Fibroblast of lung (primary cell): ENCODE data around the gene MATN4. TPM values are rescaled to one million over a fixed set of nuclear protein-coding genes. Genes with fewer than 3 reads are reported as not detected.

Source experiments
- DNase-seq, 2 donors: peaks; one replicate each; pipeline versions ENCODE4 v3.0.0 to v3.0.0-alpha.2; 2010; ENCODE audit warnings: low read depth in 2 of 2
- H2AFZ ChIP-seq: 2 replicates; pipeline ENCODE4 v1.5.1; 2012; ENCODE audit warnings: low read length, control low read depth, inconsistent platforms
- H3K27ac ChIP-seq: 2 replicates; pipeline ENCODE4 v1.5.1; 2011; ENCODE audit warnings: low read length, control low read depth; ENCODE audit not compliant: insufficient read depth
- H3K27me3 ChIP-seq: 2 replicates; pipeline ENCODE4 v1.5.1; 2011; ENCODE audit warnings: mild to moderate bottlenecking, low read length; ENCODE audit not compliant: control insufficient read depth, insufficient read depth
- H3K36me3 ChIP-seq: 2 replicates; pipeline ENCODE4 v1.5.1; 2011; ENCODE audit warnings: low read length; ENCODE audit not compliant: control insufficient read depth, insufficient read depth
- H3K4me1 ChIP-seq: 2 replicates; pipeline ENCODE4 v1.5.1; 2011; ENCODE audit warnings: low read length; ENCODE audit not compliant: control insufficient read depth, insufficient read depth; ENCODE audit errors: extremely low read depth
- H3K4me2 ChIP-seq: 2 replicates; pipeline ENCODE4 v1.5.1; 2011; ENCODE audit warnings: low read length, control low read depth; ENCODE audit not compliant: insufficient read depth; ENCODE audit errors: extremely low read depth
- H3K4me3 ChIP-seq, 4 experiments: fragments of 200-600 bp in 1 of 4; sonication (generic) in 1 of 4; replicated peaks in 1 of 4; 2 replicates each; pipeline ENCODE4 v1.5.1; 2011 to 2016; ENCODE audit warnings: low read length in 4 of 4, low read depth in 3 of 4, mild to moderate bottlenecking in 3 of 4, control low read depth in 2 of 4, inconsistent platforms in 1 of 4, mixed read lengths in 1 of 4; ENCODE audit not compliant: insufficient read depth in 1 of 4; ENCODE audit errors: control extremely low read depth in 1 of 4
- H3K79me2 ChIP-seq: 2 replicates; pipeline ENCODE4 v1.5.1; 2012; ENCODE audit warnings: mild to moderate bottlenecking, low read length, inconsistent platforms; ENCODE audit not compliant: control insufficient read depth, insufficient read depth
- H3K9ac ChIP-seq: 2 replicates; pipeline ENCODE4 v1.5.1; 2011; ENCODE audit warnings: mild to moderate bottlenecking, low read length, control low read depth; ENCODE audit not compliant: insufficient read depth
- H3K9me3 ChIP-seq: 2 replicates; pipeline ENCODE4 v1.5.1; 2012; ENCODE audit warnings: low read depth, low read length; ENCODE audit not compliant: control insufficient read depth, insufficient read depth
- H4K20me1 ChIP-seq: 2 replicates; pipeline ENCODE4 v1.5.1; 2011; ENCODE audit warnings: low read length; ENCODE audit not compliant: control insufficient read depth, insufficient read depth; ENCODE audit errors: extremely low read depth
- EZH2 ChIP-seq: IDR thresholded peaks from 2 replicates; pipeline ENCODE4 v1.5.1; 2012; ENCODE audit warnings: low read length, control low read depth, mild to moderate bottlenecking; ENCODE audit errors: missing control alignments
- polyA plus RNA-seq, 2 donors: library from polyadenylated mRNA; depleted of rRNA in 1 of 2; stranded (reverse) in 1 of 2; unstranded in 1 of 2; fragments of >200 nt; gene quantifications; 2 replicates each; pipeline ENCODE4 v1.2.1, GENCODE V29; 2011 to 2012; ENCODE audit warnings: missing spikeins in 1 of 2
- total RNA-seq: library from RNA; depleted of rRNA; stranded (reverse); fragments of >200 nt; gene quantifications from 2 replicates; pipeline ENCODE4 v1.2.1, GENCODE V29; 2014
- TF ChIP-seq, protein P1 (sequence below), 2 donors: IDR thresholded peaks in 1 of 2; conservative IDR thresholded peaks in 1 of 2; 1 replicate in 1 of 2; 2 replicates in 1 of 2; pipeline ENCODE4 v1.5.1; 2011 to 2012; ENCODE audit warnings: low read length in 2 of 2, control low read depth in 1 of 2, inconsistent platforms in 1 of 2, low read depth in 1 of 2, mild to moderate bottlenecking in 1 of 2

MATN4 gene
- total and polyA plus RNA-seq, 2 donors (not counting 1 experiment from before 2014, with no cell fraction given), result under 0.01 to 0.06 TPM

- TF ChIP-seq, protein P1, sequence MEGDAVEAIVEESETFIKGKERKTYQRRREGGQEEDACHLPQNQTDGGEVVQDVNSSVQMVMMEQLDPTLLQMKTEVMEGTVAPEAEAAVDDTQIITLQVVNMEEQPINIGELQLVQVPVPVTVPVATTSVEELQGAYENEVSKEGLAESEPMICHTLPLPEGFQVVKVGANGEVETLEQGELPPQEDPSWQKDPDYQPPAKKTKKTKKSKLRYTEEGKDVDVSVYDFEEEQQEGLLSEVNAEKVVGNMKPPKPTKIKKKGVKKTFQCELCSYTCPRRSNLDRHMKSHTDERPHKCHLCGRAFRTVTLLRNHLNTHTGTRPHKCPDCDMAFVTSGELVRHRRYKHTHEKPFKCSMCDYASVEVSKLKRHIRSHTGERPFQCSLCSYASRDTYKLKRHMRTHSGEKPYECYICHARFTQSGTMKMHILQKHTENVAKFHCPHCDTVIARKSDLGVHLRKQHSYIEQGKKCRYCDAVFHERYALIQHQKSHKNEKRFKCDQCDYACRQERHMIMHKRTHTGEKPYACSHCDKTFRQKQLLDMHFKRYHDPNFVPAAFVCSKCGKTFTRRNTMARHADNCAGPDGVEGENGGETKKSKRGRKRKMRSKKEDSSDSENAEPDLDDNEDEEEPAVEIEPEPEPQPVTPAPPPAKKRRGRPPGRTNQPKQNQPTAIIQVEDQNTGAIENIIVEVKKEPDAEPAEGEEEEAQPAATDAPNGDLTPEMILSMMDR (conservative IDR thresholded peaks at IDR 0.05 in 1 of 2, IDR thresholded peaks at IDR 0.05 in 1 of 2; ENCODE audit: low read depth in 1 of 2, low read length in 2 of 2), result no peak
- TF ChIP-seq EZH2, result no peak
- Histone ChIP-seq H3K4me1 (no peaks in the 10 kb centered on the region), H4K20me1 (no peaks in the 10 kb centered on the region), H2AFZ (no peak overlapping the region), H3K4me2 (no peak overlapping the region), H3K4me3 (no peak overlapping the region), H3K27ac (no peak overlapping the region), H3K79me2 (no peaks in the 10 kb centered on the region), H3K36me3 (no peaks in the 10 kb centered on the region), H3K9ac (no peak overlapping the region), H3K9me3 (no peaks in the 10 kb centered on the region), H3K27me3 (peaks cover 6% of the 10 kb centered on the region)
- DNase-seq, result no peak
Measured at GRCh38 chr20:45268531-45268930, 39.6 kb downstream of the MATN4 start.

DNA sequence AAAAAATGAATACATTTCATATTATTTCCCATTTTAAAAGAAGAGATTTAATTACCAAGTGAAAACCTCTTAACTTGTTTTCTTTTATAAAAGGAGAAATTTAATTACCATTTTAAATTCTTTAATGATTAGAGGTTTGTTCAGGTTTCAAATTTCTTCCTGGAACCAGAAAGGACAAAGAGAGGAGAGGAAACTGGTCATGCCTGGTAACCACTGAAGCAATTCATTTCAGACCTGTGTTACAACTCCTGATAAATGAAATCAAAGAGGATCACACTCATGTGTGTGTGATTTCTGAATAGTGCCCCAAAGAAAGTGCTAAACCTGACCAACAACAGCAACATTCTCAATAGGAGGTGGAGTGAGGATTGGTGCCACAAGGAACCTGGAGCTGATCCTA lies 41.1 kb downstream of the MATN4 start:
- Histone ChIP-seq H4K20me1 (no peaks in the 10 kb centered on the region), H3K27me3 (peaks cover 6% of the 10 kb centered on the region), H3K4me1 (no peaks in the 10 kb centered on the region), H3K79me2 (no peaks in the 10 kb centered on the region), H3K27ac (no peak overlapping the region), H3K9ac (no peak overlapping the region), H3K36me3 (no peaks in the 10 kb centered on the region), H3K4me2 (no peak overlapping the region), H3K9me3 (no peaks in the 10 kb centered on the region), H2AFZ (no peak overlapping the region), H3K4me3 (no peak overlapping the region)
- DNase-seq, result no peak
- TF ChIP-seq EZH2, result no peak
- TF ChIP-seq, protein P1 (conservative IDR thresholded peaks at IDR 0.05 in 1 of 2, IDR thresholded peaks at IDR 0.05 in 1 of 2; ENCODE audit: low read depth in 1 of 2, low read length in 2 of 2), result no peak

- Histone ChIP-seq H3K4me1 (no peaks in the 10 kb centered on the region), H3K27ac (no peak overlapping the region), H3K36me3 (no peaks in the 10 kb centered on the region), H4K20me1 (no peaks in the 10 kb centered on the region), H2AFZ (no peak overlapping the region), H3K9me3 (no peaks in the 10 kb centered on the region), H3K4me2 (no peak overlapping the region), H3K9ac (no peak overlapping the region), H3K27me3 (peaks cover 5% of the 10 kb centered on the region), H3K4me3 (no peak overlapping the region), H3K79me2 (no peaks in the 10 kb centered on the region)
- no peak for TF ChIP-seq EZH2
- TF ChIP-seq, protein P1 (conservative IDR thresholded peaks at IDR 0.05 in 1 of 2, IDR thresholded peaks at IDR 0.05 in 1 of 2; ENCODE audit: low read depth in 1 of 2, low read length in 2 of 2), result no peak
- DNase-seq, result no peak
Measured at GRCh38 chr20:45263556-45264266, 44.4 kb downstream of the MATN4 start.
